Fibroblast of skin of left biceps (primary cell): Measurements from ENCODE around the gene UBE2O.

ENCODE experiments used
- DNase-seq, 2 experiments: peaks; one replicate each; pipeline ENCODE4 v3.0.0-alpha.2; 2013; ENCODE audit warnings: low read depth in 2 of 2

The UBE2O gene

DNA sequence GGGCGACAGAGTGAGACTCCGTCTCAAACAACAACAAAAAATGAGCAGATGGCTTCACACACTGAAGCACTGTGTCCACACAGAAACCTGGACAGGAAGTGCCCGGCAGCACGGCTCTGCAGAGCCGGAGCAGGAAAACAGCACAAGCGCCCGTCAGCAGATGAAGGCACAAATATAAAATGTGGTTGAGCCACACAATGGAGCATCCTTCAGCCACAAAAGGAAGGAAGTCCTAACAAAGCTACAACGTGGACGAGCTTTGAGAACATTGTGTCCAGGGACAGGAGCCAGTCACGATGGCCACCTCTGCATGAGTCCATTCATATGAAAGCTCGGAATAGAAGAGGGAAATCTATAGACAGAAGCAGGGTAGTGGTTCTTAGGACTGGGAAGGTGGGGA lies 32.6 kb upstream of the UBE2O start:
- DNase-seq = no peak

- DNase-seq = no peak
These were observed 31.3 kb upstream of the UBE2O start for GRCh38 chr17:76484228-76484725.

DNA sequence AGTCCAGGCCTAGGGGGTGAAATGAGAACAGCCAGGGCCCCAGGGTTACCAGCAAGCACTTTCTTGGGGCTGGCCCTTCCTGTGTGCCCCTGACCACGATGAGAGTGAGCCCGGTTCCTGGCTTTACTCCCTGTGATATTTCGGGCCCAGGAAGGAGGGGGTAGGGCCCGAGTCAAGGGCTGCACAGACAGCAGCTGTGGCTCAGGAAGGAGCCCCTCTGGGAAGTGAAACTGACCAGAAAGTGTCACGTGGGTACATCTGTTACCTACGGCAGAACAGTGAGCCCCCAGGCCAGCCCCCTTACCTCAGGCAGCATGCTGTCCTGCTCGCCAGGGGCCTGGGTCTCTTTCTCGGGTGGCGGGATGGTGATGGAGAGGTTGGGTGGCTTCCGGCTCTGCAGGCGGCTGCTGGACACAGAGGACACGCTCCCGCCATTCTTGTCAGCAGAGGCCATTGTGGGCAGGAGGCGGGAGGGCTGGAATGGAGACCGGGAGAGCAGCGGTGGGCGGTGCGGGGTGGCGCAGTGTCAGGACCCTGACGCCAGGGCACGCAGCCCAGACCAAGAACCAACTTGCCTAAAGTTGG lies 28.2 kb upstream of the UBE2O start:
- no peak for DNase-seq

GRCh38 chr17:76480632-76481031 lies 27.7 kb upstream of the UBE2O start:
- DNase-seq = no peak

- DNase-seq = no peak
These were observed 26.6 kb upstream of the UBE2O start for GRCh38 chr17:76479515-76480060.

DNA sequence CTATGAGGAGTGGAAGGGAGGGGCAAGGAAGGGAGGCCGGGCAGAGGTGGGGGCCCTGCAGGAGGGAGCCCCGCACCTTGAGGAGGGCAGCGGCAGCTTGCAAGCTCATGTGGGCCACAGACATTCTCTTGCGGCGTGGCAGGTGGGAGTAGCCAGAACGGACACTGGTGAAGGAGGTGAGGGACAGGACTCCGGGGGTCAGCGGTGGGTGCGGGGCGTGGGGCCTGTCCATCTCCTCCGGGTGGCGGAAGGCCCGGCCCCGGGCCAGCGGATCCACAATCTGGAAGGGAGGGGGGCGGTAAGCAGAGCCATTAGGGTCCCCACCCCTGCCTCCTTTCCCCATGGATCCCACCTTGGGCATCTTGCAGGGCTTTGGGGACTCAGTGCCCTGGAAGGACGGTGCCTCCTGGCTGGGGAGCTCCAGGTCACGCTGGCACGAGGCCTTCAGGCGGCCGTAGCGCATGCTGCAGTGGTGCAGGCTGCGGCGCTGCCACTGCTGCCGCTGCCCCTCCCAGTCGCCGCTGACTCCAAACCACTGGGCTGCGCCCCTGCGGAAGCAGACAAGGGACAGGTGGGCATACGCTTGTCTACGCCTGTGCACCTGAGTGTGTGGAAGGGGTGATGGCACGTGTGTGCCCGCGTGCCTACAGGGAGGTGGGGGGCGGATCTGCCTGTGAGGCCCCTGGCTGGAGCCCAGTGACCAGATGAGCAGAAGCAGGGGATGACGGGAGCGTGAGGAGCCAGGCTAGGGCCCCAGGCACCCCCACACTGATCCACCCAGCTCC lies 26.0 kb upstream of the UBE2O start:
- no peak for DNase-seq

GRCh38 chr17:76478097-76478496 lies 25.1 kb upstream of the UBE2O start:
- no peak for DNase-seq

DNA sequence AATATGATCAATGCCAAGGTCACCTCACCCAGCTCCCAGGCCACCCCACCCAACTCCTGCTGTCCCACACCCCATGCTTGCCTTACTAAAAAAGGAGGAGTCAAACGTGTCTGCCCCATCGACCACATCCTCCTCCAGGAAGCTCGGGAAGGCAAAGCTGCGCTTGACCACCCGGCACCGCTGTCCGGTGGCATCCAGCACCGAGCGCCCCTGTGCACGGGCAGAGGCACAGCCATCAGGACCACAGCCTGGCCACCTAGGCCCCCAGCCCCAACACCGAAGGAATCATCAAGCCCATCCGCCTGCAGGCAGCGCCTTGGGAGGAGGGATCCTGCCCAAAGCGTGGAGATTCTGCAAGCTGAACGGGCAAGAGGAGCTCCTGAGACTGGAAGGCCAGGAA lies 24.6 kb upstream of the UBE2O start:
- DNase-seq = no peak

DNA sequence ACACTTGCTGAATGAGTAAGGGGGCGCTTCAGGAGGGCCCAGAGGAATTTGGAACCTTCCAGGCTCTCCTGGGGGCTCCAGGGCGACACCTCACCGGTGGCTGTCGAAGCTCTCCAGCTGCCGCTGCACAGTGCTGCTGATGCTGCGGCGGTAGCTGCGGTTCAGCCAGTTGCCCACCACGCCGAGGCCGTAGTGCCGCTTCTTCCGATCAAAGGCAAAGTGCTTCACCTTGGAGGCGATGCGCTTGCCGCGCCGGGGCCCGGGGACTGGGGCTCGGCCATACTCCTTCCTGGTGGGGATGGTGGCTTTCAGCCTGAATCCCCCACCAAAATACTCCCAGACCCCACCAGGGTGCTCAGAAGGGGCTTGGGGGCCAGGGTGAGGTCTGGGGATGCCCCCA lies 23.8 kb upstream of the UBE2O start:
- DNase-seq = no peak

GRCh38 chr17:76475302-76475701 lies 22.4 kb upstream of the UBE2O start:
- no peak for DNase-seq

GRCh38 chr17:76474894-76475293 lies 21.9 kb upstream of the UBE2O start:
- DNase-seq = no peak

GRCh38 chr17:76474238-76474637 lies 21.3 kb upstream of the UBE2O start:
- no peak for DNase-seq

- no peak for DNase-seq
These were observed 20.6 kb upstream of the UBE2O start for GRCh38 chr17:76473541-76473985.

DNA sequence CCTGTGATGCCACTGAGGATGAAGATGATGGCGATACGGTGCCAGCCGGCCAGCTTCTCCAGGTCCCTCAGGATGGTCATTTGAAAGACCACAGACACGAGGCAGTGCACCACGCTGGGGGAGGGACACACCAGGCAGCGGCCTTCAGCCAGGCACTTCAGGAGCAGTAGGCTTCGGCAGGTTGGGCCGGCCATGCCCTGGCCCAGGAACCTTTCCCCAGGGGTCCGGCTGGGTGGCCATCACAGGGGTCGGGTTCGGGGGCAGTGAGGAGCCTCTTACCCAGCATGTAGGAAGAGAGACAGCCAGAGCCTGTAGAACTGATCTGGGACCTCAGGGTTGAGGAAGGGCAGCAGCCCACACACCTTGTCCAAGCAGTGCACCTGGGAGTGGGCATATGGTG lies 19.8 kb upstream of the UBE2O start:
- no peak for DNase-seq

DNA sequence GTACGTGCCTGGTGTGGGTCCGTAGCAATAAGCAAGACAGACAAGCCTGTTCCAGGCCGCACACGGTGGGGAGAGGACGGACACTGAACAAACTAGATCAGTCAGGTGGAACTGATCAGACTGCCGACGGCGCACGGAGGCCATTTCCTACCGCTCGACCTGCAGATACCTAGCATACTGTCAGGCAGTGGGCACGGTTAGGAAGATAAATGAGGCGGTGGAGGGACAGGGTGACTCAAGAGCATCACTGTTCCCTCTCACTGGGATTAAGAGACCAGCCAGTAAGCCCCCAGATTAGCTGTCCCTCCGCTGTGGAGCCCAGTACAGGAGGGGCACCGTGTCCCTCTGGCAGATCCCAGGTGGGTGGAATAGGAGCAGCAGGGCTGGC lies 19.3 kb upstream of the UBE2O start:
- no peak for DNase-seq

- DNase-seq = no peak
These were observed 18.7 kb upstream of the UBE2O start for GRCh38 chr17:76471498-76472257.

DNA sequence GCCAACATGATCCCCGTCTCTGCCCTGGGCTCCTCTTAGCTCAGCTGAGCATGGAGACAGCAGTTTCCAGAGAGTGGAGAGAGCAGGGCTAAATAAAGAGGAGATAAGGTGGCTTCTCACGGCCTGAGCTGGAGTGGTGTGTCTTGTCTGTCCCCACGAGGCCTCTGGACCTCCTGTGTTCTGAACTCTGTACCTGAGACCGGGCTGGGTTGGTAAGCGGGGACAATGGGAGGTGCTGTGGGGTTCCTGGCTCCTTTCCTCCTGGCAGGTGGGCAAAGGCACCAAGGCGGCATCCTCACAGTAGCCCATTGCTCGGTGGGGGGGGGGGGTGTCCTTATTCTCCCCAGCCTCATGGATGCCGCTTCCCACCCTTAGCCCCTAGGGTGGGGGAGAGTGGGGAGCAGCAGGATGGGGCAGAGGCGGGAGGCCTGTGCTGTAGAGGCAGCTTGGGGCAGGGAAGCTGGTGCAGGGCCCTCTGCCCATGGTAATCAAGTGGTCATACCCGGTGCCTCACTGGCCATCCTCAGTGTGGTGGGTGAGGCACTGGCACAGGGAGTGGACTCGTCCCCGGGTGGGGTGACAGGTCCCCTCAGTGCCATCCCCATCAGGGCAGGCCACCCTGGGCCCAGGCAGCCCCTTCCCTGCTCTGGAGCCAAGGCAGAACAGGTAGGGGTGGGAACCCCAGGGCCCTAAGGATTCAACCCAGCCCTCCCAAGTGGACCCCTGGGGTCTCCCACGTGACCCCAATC lies 17.2 kb upstream of the UBE2O start:
- DNase-seq = no peak

- DNase-seq = no peak
These were observed 16.4 kb upstream of the UBE2O start for GRCh38 chr17:76469076-76469990.

DNA sequence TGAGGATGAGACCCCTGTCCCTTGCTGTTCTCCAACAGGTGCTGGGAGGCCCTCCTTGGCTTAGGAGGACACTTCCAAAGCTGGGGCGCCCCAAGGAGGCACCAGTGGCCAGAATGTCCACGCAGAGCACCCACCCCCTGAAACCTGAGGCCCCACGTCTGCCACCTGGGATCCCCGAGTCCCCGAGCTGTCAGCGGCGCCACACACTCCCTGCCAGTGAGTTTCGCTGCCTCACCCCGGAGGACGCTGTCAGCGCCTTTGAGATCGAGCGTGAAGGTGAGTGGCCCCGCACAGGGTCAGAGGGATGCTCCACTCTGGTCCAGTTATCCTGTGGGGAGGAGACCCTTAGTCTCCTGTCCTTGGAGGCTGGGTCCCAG lies 15.7 kb upstream of the UBE2O start:
- DNase-seq = no peak

GRCh38 chr17:76467809-76468633 lies 15.1 kb upstream of the UBE2O start:
- no peak for DNase-seq
